Measurements from ENCODE around the gene SLC1A1.

DNA sequence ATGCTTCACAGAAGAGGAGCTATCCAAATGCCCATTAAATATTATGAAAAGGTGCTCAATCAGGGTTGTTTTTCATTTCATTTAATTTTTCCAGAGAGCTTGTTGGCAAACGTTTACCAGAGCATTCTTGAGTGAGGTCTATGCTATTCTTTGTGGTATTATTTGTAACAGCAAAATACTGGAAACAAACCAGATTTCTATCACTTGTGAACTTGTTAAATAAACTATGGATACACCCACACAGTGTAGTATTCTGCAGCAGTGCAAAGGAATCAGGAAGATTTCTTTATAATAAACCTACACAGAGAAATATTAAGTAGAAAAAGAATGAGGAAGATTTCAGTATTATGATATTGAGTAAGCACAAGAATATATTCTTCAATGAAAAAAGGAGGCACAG lies 15.0 kb upstream of the SLC1A1 start:
- TF ChIP-seq, protein P1, sequence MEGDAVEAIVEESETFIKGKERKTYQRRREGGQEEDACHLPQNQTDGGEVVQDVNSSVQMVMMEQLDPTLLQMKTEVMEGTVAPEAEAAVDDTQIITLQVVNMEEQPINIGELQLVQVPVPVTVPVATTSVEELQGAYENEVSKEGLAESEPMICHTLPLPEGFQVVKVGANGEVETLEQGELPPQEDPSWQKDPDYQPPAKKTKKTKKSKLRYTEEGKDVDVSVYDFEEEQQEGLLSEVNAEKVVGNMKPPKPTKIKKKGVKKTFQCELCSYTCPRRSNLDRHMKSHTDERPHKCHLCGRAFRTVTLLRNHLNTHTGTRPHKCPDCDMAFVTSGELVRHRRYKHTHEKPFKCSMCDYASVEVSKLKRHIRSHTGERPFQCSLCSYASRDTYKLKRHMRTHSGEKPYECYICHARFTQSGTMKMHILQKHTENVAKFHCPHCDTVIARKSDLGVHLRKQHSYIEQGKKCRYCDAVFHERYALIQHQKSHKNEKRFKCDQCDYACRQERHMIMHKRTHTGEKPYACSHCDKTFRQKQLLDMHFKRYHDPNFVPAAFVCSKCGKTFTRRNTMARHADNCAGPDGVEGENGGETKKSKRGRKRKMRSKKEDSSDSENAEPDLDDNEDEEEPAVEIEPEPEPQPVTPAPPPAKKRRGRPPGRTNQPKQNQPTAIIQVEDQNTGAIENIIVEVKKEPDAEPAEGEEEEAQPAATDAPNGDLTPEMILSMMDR (IDR thresholded peaks at IDR 0.05; ENCODE audit: low read length): no peak
- TF ChIP-seq EZH2 (IDR thresholded peaks at IDR 0.05; ENCODE audit: borderline replicate concordance, low read length): no peak

All from OCI-LY1 (cell line).